Measurements from ENCODE around the gene ABHD17B. TPM values are rescaled to one million over a fixed set of nuclear protein-coding genes. Genes with fewer than 3 reads are reported as not detected.

Gene ABHD17B
- total RNA-seq, 2 donors from 2014 or later: 6.0 to 9.6 TPM

GRCh38 chr9:71924576-71924975 is 13.6 kb upstream of the ABHD17B start:
- no peaks in the 10 kb centered on the region for H3K27me3 ChIP-seq
- H3K27ac ChIP-seq: no peak overlapping the region
- no peak for ATAC-seq
- intact Hi-C loops (cut with DNase I): no loop called here
- H3K4me3 ChIP-seq: no peak overlapping the region
- no peak for DNase-seq
- no peaks in the 10 kb centered on the region for H3K9me3 ChIP-seq
- H3K4me1 ChIP-seq: no peaks in the 10 kb centered on the region
- no peak for TF ChIP-seq CTCF (IDR thresholded peaks at IDR 0.05)
- no peak for TF ChIP-seq POLR2A (IDR thresholded peaks at IDR 0.05)
- no peaks in the 10 kb centered on the region for H3K36me3 ChIP-seq (replicated peaks in 1 of 2; ENCODE audit: insufficient read depth in 1 of 2, low read depth in 2 of 2)

GRCh38 chr9:71921190-71921814 is 10.3 kb upstream of the ABHD17B start:
- Histone ChIP-seq H3K4me1 (no peaks in the 10 kb centered on the region), H3K36me3 (replicated peaks in 1 of 2; ENCODE audit: insufficient read depth in 1 of 2, low read depth in 2 of 2) (no peaks in the 10 kb centered on the region), H3K27me3 (no peaks in the 10 kb centered on the region), H3K9me3 (no peaks in the 10 kb centered on the region), H3K4me3 (no peak overlapping the region), H3K27ac (no peak overlapping the region)
- intact Hi-C loops (cut with DNase I): no loop called here
- no peak for DNase-seq
- no peak for ATAC-seq
- no peak for TF ChIP-seq POLR2A (IDR thresholded peaks at IDR 0.05)
- TF ChIP-seq CTCF (IDR thresholded peaks at IDR 0.05): no peak

GRCh38 chr9:71920456-71921189 is 9.6 kb upstream of the ABHD17B start:
- ATAC-seq: no peak
- 81 to 85% methylated on average over 1 of the region's 1 CpG for WGBS, 2 donors
- no peaks in the 10 kb centered on the region for H3K9me3 ChIP-seq
- H3K36me3 ChIP-seq (replicated peaks in 1 of 2; ENCODE audit: insufficient read depth in 1 of 2, low read depth in 2 of 2): no peaks in the 10 kb centered on the region
- no peaks in the 10 kb centered on the region for H3K4me1 ChIP-seq
- H3K4me3 ChIP-seq: no peak overlapping the region
- no peak for DNase-seq
- no peak for TF ChIP-seq POLR2A (IDR thresholded peaks at IDR 0.05)
- TF ChIP-seq CTCF (IDR thresholded peaks at IDR 0.05): no peak
- H3K27ac ChIP-seq: no peak overlapping the region
- no peaks in the 10 kb centered on the region for H3K27me3 ChIP-seq
- intact Hi-C loops (cut with DNase I): no loop called here

DNA sequence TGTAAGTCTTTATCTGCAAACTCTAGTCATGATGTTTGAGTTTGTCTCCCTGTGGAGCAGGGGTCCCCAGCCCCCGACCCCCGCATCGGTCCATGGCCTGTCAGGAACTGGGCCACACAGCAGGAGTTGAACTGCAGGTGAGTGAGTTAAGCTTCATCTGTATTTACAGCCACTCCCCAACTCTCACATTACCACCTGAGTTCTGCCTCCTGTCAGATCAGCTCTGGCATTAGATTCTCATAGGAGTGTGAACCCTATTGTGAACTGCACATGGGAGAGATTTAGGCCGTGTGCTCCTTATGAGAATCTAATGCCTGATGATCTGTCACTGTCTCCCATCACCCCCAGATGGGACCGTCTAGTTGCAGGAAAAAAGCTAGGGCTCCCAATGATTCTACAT is 7.4 kb upstream of the ABHD17B start:
- intact Hi-C loops (cut with DNase I): no loop called here
- WGBS, 2 donors: 88 to 90% methylated on average over 5 of the region's 5 CpGs
- ATAC-seq: no peak
- Histone ChIP-seq H3K27ac (no peak overlapping the region), H3K9me3 (no peaks in the 10 kb centered on the region), H3K4me1 (peaks cover under 1% of the 10 kb centered on the region), H3K36me3 (replicated peaks in 1 of 2; ENCODE audit: insufficient read depth in 1 of 2, low read depth in 2 of 2) (no peaks in the 10 kb centered on the region), H3K27me3 (no peaks in the 10 kb centered on the region), H3K4me3 (no peak overlapping the region)
- DNase-seq: no peak
- TF ChIP-seq CTCF (IDR thresholded peaks at IDR 0.05): no peak
- no peak for TF ChIP-seq POLR2A (IDR thresholded peaks at IDR 0.05)

All from body of pancreas (tissue), 4 donors.